ENCODE results near the gene P3H3. TPM values are rescaled to one million over a fixed set of nuclear protein-coding genes. Genes with fewer than 3 reads are reported as not detected.

P3H3 gene
- polyA plus RNA-seq, 3 donors from 2014 or later: not detected

DNA sequence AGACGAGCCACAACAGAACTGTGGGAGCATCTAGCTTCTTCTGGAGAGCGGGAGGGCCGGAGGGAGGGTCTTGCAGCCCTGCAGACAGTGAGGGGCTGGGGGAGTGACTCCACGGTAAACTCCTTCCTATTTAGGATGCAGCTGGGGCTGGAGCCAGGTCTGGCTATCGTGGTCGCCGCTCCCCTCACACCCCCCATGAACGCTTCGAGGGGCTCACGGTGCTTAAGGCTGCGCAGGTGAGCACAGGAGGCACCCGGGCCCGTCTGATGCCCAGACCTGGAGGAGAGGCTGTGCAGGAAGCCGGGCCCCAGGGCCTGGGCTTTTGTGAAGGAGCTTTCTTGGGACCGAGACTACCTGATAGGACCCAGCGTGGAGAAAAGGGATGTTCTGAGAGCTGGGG, 8.6 kb downstream of the P3H3 start:
- Mint-ChIP-seq H3K27ac (no peak overlapping the region), H3K4me3 (peak overlapping the region in 1 of 5 donors; percentile 12), H3K36me3 (no peaks in the 10 kb centered on the region), H3K9me3 (no peaks in the 10 kb centered on the region), H3K27me3 (ENCODE audit: low read depth in 3 of 3) (peaks cover 0 to 5% (median 5%) of the 10 kb centered on the region in 3 donors), H3K4me1 (peaks cover 0 to 2% of the 10 kb centered on the region in 2 donors)
- no peak for DNase-seq

DNA sequence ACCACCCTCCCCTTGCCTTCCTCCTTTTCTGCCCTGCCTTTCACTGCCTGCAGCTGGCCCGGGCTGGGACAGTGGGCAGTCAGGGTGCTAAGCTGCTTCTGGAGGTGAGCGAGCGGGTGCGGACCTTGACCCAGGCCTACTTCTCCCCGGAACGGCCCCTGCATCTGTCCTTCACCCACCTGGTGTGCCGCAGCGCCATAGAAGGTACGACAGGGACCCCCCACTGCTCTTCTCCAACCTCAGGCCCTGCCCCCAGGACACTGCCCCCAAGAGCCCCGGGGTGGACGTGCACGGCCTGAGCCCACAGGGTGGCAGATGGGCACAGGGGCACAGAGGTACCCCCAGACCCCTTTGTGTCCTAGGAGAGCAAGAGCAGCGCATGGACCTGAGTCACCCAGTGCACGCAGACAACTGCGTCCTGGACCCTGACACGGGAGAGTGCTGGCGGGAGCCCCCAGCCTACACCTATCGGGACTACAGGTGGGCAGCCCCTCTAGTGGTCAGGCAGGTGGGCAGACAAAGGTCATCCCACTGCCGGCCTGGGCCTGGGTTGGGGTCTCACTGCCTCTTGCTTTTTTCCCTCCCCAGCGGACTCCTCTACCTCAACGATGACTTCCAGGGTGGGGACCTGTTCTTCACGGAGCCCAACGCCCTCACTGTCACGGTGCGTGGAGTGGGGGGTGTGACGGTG, 9.3 kb downstream of the P3H3 start:
- Mint-ChIP-seq H3K27me3 (ENCODE audit: low read depth in 3 of 3) (peaks cover 0 to 5% (median 3%) of the 10 kb centered on the region in 3 donors), H3K9me3 (no peaks in the 10 kb centered on the region), H3K4me3 (no peak overlapping the region), H3K27ac (no peak overlapping the region), H3K4me1 (peaks cover 0 to 2% of the 10 kb centered on the region in 2 donors), H3K36me3 (no peaks in the 10 kb centered on the region)
- no peak for DNase-seq

DNA sequence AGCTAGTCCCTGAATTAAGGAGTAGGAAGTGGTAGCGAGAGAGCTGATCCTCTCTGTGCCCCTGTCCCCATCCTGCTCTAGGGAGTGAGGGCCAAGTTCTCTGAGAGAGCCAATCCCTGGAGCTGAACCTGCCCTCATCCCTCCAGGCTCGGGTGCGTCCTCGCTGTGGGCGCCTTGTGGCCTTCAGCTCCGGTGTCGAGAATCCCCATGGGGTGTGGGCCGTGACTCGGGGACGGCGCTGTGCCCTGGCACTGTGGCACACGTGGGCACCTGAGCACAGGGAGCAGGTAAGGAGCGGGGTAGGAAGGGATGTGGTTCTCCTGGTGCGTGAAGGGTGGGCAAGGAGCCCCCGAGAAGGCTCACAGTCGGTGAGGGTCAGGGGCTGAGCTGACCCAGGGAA, 10.6 kb downstream of the P3H3 start:
- no peak for DNase-seq
- H3K4me1 Mint-ChIP-seq: peaks cover 0 to 2% of the 10 kb centered on the region in 2 donors
- H3K9me3 Mint-ChIP-seq: no peaks in the 10 kb centered on the region
- H3K4me3 Mint-ChIP-seq: no peak overlapping the region
- H3K36me3 Mint-ChIP-seq: no peaks in the 10 kb centered on the region
- peaks cover 0 to 5% (median 3%) of the 10 kb centered on the region in 3 donors for H3K27me3 Mint-ChIP-seq (ENCODE audit: low read depth in 3 of 3)
- no peak overlapping the region for H3K27ac Mint-ChIP-seq

DNA sequence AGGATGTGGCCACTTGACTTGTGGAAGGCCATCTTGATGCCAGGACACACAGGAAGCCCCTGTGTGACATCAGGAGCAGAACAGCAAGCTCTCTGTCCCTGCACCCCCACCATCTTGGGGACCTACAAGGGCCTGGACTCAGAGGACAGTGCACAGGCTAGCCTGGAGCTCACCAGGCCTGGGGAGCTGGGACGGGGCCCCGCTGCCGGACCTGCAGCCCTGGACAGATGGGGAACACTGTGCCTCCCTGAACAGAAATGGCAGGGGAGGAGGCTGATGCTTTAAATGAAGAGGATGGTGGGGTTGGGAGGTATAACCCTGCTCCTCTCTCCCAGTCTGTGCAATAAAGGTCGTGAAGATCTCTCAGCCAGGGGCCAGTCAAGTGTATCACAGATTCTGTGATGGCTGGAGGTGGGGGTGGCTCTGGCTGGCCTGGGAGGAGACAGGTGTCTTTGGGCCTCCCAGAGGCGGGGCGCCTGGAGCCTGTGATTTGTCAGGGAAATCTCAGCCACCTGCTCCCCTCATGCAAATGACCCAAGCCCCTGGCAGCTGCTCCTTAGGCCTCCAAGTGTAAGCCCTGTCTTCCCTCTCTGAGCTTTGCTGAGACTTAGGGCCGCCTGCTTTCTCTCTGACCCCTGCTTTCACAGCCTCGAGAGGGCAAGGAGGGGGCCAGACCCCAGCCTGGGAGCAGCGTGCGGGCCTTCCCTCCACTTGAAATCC, 11.4 kb downstream of the P3H3 start:
- H3K9me3 Mint-ChIP-seq: no peaks in the 10 kb centered on the region
- no peak overlapping the region for H3K4me3 Mint-ChIP-seq
- peaks cover 0 to 2% of the 10 kb centered on the region in 2 donors for H3K4me1 Mint-ChIP-seq
- H3K27ac Mint-ChIP-seq: no peak overlapping the region
- no peak for DNase-seq
- no peaks in the 10 kb centered on the region for H3K36me3 Mint-ChIP-seq
- H3K27me3 Mint-ChIP-seq (ENCODE audit: low read depth in 3 of 3): peaks cover 0 to 3% (median 1%) of the 10 kb centered on the region in 3 donors

DNA sequence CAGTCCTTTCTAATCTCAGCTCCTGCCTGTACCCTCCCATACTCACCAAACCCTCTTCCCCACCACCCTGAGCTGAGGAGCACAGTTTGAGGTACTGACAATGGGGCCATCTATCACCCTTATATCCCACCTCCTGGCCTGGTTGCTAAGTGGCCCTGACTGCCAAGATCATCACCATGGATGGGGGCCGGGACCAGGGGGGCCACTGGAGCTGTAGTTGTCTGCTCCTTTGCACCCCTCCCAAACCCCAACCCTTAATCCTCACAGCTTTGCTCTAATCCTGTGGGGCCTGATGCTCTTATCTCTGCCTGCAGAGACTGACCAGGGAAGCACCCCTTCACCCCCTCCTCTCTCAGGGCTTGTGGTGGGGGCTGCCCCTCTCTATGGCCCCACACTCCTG, 12.1 kb downstream of the P3H3 start:
- Mint-ChIP-seq H3K4me1 (peaks cover 0 to 2% of the 10 kb centered on the region in 2 donors), H3K4me3 (no peak overlapping the region), H3K27me3 (ENCODE audit: low read depth in 3 of 3) (peaks cover 0 to 3% (median 0%) of the 10 kb centered on the region in 3 donors), H3K27ac (no peak overlapping the region), H3K36me3 (no peaks in the 10 kb centered on the region), H3K9me3 (no peaks in the 10 kb centered on the region)
- DNase-seq: no peak

DNA sequence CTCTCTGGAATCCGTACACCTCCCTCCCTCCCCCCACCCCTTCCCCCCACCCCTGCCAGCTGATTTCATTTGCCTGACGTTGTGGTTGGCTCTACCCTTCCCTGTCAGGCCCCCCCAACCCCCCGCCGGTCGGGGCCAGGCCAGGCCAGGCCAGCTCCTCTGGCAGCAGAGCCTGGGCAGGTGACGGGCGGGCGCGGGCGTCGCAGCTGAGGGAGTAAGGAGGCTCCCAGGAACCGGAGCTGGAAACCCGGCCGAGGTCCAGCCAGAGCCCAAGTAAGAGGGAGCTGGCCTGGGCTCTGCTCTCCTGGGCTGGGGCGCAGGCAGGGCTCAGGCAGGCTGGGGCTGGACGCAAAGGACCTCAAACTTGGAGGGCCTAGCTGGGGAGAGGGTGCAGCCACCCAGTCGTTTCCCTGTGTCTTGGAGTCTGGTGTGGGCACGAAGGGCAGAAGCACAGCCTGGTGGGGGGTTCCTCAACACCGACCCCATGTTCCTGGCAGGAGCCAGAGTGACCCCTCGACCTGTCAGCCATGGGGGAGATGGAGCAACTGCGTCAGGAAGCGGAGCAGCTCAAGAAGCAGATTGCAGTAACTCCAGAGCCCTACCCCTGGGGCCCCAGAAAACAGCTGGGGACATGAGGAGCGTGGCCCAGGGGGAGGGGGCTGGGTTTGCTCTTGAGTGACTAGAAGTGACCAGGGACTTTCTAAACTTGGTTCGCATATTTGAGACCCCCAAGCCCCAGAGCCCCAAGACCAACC, 12.7 kb downstream of the P3H3 start, which contains the start of gene GNB3:
TSS of gene GNB3 (plus strand) at position 165 of the 755 bp plus-strand sequence. CDS start at position 528, 363 bp downstream.
- Mint-ChIP-seq H3K36me3 (no peaks in the 10 kb centered on the region), H3K27ac (no peak within 1 kb of the TSS), H3K4me1 (no peaks in the 10 kb centered on the region), H3K27me3 (ENCODE audit: low read depth in 3 of 3) (peaks cover 0 to 3% (median 0%) of the 10 kb centered on the region in 3 donors), H3K9me3 (no peaks in the 10 kb centered on the region), H3K4me3 (no peak within 1 kb of the TSS)
- no peak for DNase-seq

DNA sequence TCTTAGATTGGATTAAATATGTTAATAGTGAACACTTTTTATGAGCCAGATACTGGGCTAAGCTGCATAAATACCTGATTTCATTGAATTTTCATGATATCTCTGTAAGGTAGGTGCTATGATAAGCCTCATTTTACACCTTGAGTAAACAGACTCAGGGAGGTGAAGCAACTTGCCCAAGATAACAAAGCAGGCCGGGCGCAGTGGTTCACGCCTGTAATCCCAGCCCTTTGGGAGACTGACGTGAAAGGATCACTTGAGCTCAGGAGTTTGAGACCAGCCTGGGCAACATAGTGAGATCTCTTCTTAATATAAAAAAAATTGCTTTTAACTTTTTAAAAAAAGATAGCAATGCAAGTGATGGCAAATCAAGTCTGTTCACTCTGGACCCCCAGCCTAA, 13.9 kb downstream of the P3H3 start:
- no peaks in the 10 kb centered on the region for H3K36me3 Mint-ChIP-seq
- no peaks in the 10 kb centered on the region for H3K4me1 Mint-ChIP-seq
- peaks cover 0 to 3% (median 0%) of the 10 kb centered on the region in 3 donors for H3K27me3 Mint-ChIP-seq (ENCODE audit: low read depth in 3 of 3)
- no peak overlapping the region for H3K4me3 Mint-ChIP-seq
- no peaks in the 10 kb centered on the region for H3K9me3 Mint-ChIP-seq
- DNase-seq: no peak
- H3K27ac Mint-ChIP-seq: no peak overlapping the region

DNA sequence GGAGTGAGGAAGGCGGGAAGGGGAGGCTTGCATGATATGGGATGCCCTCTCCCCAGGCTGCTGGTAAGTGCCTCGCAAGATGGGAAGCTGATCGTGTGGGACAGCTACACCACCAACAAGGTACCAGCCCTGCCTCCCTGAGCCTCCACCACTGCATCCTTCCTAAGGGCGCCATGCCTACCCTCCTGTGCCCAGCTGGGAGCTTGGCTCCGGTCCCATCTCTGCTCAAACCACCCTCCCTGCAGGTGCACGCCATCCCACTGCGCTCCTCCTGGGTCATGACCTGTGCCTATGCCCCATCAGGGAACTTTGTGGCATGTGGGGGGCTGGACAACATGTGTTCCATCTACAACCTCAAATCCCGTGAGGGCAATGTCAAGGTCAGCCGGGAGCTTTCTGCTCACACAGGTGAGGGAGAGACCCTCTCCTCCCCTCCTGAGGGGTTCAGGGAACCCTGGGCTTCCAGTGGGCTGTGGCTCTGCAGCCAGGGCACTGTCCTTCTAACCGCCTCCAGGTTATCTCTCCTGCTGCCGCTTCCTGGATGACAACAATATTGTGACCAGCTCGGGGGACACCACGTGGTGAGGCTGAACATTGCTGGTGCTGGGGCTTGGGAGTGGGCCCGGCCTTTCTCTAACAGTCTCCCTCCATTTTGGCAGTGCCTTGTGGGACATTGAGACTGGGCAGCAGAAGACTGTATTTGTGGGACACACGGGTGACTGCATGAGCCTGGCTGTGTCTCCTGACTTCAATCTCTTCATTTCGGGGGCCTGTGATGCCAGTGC, 15.1 kb downstream of the P3H3 start:
- no peaks in the 10 kb centered on the region for H3K4me1 Mint-ChIP-seq

DNA sequence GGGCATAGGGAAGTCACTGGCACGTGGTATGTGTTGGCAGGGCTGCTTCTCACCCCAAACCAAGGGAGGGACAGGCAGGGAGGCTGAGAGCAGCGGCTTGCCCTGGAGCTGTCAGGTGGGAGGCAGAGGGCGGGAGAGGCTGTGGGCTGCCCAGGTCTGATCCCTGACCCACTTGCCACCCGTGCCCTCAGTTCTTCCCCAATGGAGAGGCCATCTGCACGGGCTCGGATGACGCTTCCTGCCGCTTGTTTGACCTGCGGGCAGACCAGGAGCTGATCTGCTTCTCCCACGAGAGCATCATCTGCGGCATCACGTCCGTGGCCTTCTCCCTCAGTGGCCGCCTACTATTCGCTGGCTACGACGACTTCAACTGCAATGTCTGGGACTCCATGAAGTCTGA, 17.2 kb downstream of the P3H3 start:
- Mint-ChIP-seq H3K4me3 (no peak overlapping the region), H3K36me3 (no peaks in the 10 kb centered on the region), H3K9me3 (no peaks in the 10 kb centered on the region), H3K27me3 (ENCODE audit: low read depth in 3 of 3) (peaks cover 0 to 5% (median under 1%) of the 10 kb centered on the region in 3 donors), H3K27ac (no peak overlapping the region), H3K4me1 (no peaks in the 10 kb centered on the region)
- DNase-seq: no peak

More for the DNA sequence above, 15.1 kb downstream of the P3H3 start:
- Mint-ChIP-seq H3K9me3 (no peaks in the 10 kb centered on the region), H3K36me3 (no peaks in the 10 kb centered on the region), H3K27me3 (ENCODE audit: low read depth in 3 of 3) (peaks cover 0 to under 1% (median 0%) of the 10 kb centered on the region in 3 donors), H3K27ac (no peak overlapping the region), H3K4me3 (no peak overlapping the region)
- no peak for DNase-seq

DNA sequence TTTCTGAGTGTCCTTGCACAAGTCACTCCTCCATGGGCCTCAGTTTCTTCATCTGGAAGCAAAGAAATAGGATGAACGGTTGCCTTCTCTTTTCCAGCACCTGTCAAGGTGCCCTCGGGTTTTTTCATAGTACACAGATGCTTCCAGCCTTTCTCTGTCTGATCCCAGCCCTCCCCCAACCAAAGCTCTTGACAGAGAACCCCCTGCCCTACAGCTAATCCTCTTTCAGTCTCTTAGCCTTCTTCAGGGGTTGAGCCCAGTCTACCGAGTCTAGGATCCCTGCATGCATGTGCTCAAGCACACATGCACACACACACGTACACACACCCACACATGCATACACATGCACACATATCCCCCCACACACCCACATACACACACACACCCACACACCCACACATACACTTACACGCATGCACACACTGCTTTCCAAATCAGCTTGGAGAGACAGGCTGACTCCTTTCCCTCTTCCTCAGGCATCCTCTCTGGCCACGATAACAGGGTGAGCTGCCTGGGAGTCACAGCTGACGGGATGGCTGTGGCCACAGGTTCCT, 18.2 kb downstream of the P3H3 start:
- Mint-ChIP-seq H3K27me3 (ENCODE audit: low read depth in 3 of 3) (peaks cover 5 to 10% (median 6%) of the 10 kb centered on the region in 3 donors), H3K4me1 (peaks cover 6 to 7% of the 10 kb centered on the region in 2 donors), H3K27ac (no peak overlapping the region), H3K9me3 (no peaks in the 10 kb centered on the region), H3K36me3 (no peaks in the 10 kb centered on the region), H3K4me3 (no peak overlapping the region)
- no peak for DNase-seq

DNA sequence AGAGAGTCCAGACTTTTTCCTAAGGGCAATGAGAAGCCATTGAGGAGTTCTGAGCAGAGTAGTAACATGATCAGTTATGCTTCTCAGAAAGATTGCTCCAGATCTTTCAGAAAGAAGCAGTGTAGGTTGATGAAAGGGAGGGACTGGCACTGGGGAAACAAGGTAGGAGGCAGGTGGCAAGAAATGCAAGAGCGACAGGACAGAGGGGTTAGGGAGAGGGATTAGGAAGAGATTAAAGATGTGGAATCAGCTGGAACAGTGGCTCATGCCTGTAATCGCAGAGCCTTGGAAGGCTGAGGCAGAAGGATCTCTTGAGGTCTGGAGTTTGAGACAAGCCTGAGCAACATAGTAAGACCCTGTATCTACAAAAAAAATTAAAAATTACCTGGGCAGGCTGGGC, 19.5 kb downstream of the P3H3 start:
- Mint-ChIP-seq H3K9me3 (no peaks in the 10 kb centered on the region), H3K4me1 (peaks cover 10 to 14% of the 10 kb centered on the region in 2 donors), H3K36me3 (no peaks in the 10 kb centered on the region), H3K27me3 (ENCODE audit: low read depth in 3 of 3) (peaks cover 6 to 11% (median 10%) of the 10 kb centered on the region in 3 donors), H3K27ac (peak overlapping the region in 1 of 6 donors; percentile 59), H3K4me3 (no peak overlapping the region)
- DNase-seq: no peak

DNA sequence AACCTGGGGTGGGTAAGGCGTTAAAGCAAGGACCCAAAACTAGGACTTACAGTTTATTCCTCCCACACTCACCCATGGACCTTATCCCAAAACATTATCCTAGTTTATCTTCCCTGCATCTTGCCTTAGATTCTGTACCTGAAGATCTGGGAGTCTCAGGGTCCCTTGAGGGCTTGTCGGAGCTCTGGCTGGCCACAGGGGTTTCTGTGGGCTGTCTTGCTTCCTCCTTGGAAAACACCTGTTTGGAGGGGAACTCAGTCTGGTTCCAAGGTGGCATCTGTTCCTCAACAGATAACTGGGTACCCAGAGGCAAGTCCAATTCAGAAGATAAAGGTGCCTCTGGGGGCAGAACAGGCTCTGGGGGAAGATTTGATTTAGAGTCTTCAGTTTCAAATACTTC, 21.2 kb downstream of the P3H3 start:
- Mint-ChIP-seq H3K4me3 (peak overlapping the region in 2 of 5 donors; percentile 3 to 51), H3K9me3 (no peaks in the 10 kb centered on the region), H3K27me3 (ENCODE audit: low read depth in 3 of 3) (peaks cover 6 to 11% (median 10%) of the 10 kb centered on the region in 3 donors), H3K4me1 (peaks cover 21 to 29% of the 10 kb centered on the region in 2 donors), H3K36me3 (no peaks in the 10 kb centered on the region), H3K27ac (peak overlapping the region in 1 of 6 donors; percentile 17)
- DNase-seq: no peak
